WTC11 (cell line): ENCODE measurements around the gene NTN1.

ENCODE experiments used
- E2F5 ChIP-seq: sonication (generic); formaldehyde crosslinking; IDR thresholded peaks from 2 replicates; pipeline ENCODE4 v1.8.1; 2022; ENCODE audit warnings: mild to moderate bottlenecking, moderate library complexity, missing genetic modification reagents
- ETV6 ChIP-seq: sonication (generic); formaldehyde crosslinking; IDR thresholded peaks from 2 replicates; pipeline ENCODE4 v1.8.1; 2022; ENCODE audit warnings: mild to moderate bottlenecking, missing genetic modification reagents

GRCh38 chr17:9054126-9054975 lies 33.0 kb downstream of the NTN1 start:
- no peak for TF ChIP-seq E2F5 (CRISPR knock-in tag)
- 0 out of 2 replicates have a peak, but pooled peaks have one; percentile 28 for TF ChIP-seq ETV6 (CRISPR knock-in tag)
